HG03066 (cell line): ENCODE measurements around the gene NUP210.

ENCODE experiments used
- ATAC-seq: cut with Tn5 transposase; IDR thresholded peaks from one replicate; pipeline ENCODE4 v1.9.1; 2021; ENCODE audit warnings: low read depth; ENCODE audit not compliant: unreplicated experiment

Gene NUP210

GRCh38 chr3:13332158-13332557, 88.0 kb downstream of the NUP210 start:
- ATAC-seq, result peak; percentile 95

GRCh38 chr3:13329746-13330145, 90.4 kb downstream of the NUP210 start:
- ATAC-seq, result no peak

- ATAC-seq, result no peak
These were observed 94.2 kb downstream of the NUP210 start for GRCh38 chr3:13325892-13326443.

- ATAC-seq, result no peak
These were observed 95.2 kb downstream of the NUP210 start for GRCh38 chr3:13324835-13325501.

GRCh38 chr3:13323822-13324221, 96.3 kb downstream of the NUP210 start:
- no peak for ATAC-seq

- no peak for ATAC-seq
These were observed 97.8 kb downstream of the NUP210 start for GRCh38 chr3:13322324-13322723.

GRCh38 chr3:13319564-13320220, 100.4 kb downstream of the NUP210 start:
- ATAC-seq, result no peak

- ATAC-seq, result no peak
These were observed 101.3 kb downstream of the NUP210 start for GRCh38 chr3:13318626-13319470.

GRCh38 chr3:13317596-13318320, 102.4 kb downstream of the NUP210 start:
- ATAC-seq, result no peak

GRCh38 chr3:13316603-13317002, 103.5 kb downstream of the NUP210 start:
- no peak for ATAC-seq

- no peak for ATAC-seq
These were observed 105.2 kb downstream of the NUP210 start for GRCh38 chr3:13314877-13315276.

- ATAC-seq, result no peak
These were observed 106.3 kb downstream of the NUP210 start for GRCh38 chr3:13313813-13314212.

- no peak for ATAC-seq
These were observed 111.1 kb downstream of the NUP210 start for GRCh38 chr3:13309004-13309403.

- peak; percentile 52 for ATAC-seq
These were observed 111.7 kb downstream of the NUP210 start for GRCh38 chr3:13308380-13308801.

GRCh38 chr3:13307041-13307440, 113.1 kb downstream of the NUP210 start:
- ATAC-seq, result no peak

GRCh38 chr3:13305623-13306022, 114.5 kb downstream of the NUP210 start:
- no peak for ATAC-seq

- ATAC-seq, result no peak
These were observed 116.7 kb downstream of the NUP210 start for GRCh38 chr3:13303410-13303809.

GRCh38 chr3:13301286-13301987, 118.7 kb downstream of the NUP210 start:
- no peak for ATAC-seq

GRCh38 chr3:13300546-13301285, 119.4 kb downstream of the NUP210 start:
- no peak for ATAC-seq
